K562 (cell line): ENCODE measurements around the gene DDX50. TPM values are rescaled to one million over a fixed set of nuclear protein-coding genes. Genes with fewer than 3 reads are reported as not detected.
A peak's percentile ranks its signal among the peaks of the same experiment; 100 is the strongest.

ENCODE experiments used
- ATAC-seq: fragments of 200-7000 bp; cut with Tn5 transposase; 3 replicates; pipeline ENCODE4 v1.9.1; 2020; ENCODE audit warnings: moderate library complexity
- BruUV-seq: library from RNA; stranded (reverse); fragments of 400-500 nt; replicated peaks from 2 replicates; lab custom pipeline; 2021; lab: Mats Ljungman, UMichigan
- CTCF ChIA-PET: fragments of 300-600 bp; formaldehyde crosslinking; extraction: SDS; loops from one replicate; lab custom pipeline; 2021; ENCODE audit warnings: low intra/inter-chr PET ratio; lab: Yijun Ruan, JAX
- POLR2A ChIA-PET: fragments of 300-600, 350-650 bp; sonication (Branson Sonifier 250); formaldehyde crosslinking; extraction: SDS; loops from one replicate; lab custom pipeline; 2021; ENCODE audit warnings: antibody characterized with exemption, inconsistent platforms; lab: Yijun Ruan, JAX
- DNase-seq, 4 experiments: peaks; one replicate each; pipeline versions ENCODE4 v3.0.0 to v3.0.0-alpha.2; 2011 to 2018; ENCODE audit warnings: low spot score in 3 of 4, mixed read lengths in 3 of 4; ENCODE audit errors: extremely low read depth in 1 of 4
- FAIRE-seq: peaks from 2 replicates; lab custom pipeline; 2011; peaks lifted over from hg19 to GRCh38; lab: Jason Lieb, UNC
- H2AFZ ChIP-seq: 2 replicates; pipeline ENCODE4 v1.6.0; 2011; ENCODE audit warnings: low read depth, low read length, control low read depth, inconsistent platforms
- H3K27ac ChIP-seq: fragments of 200-600 bp; 3 replicates; pipeline ENCODE4 v1.8.0; 2011; ENCODE audit warnings: low read depth, mild to moderate bottlenecking, control low read depth, inconsistent platforms, low read length, moderate library complexity, mixed read lengths; ENCODE audit errors: extremely low read depth
- H3K27me3 ChIP-seq, 2 experiments: fragments of 300-600 bp in 1 of 2; 2 replicates in 1 of 2; 3 replicates in 1 of 2; pipeline versions ENCODE4 v1.6.0 to v1.8.0; 2011; ENCODE audit warnings: inconsistent platforms in 2 of 2, low read length in 2 of 2, mild to moderate bottlenecking in 1 of 2, mixed read lengths in 1 of 2, moderate library complexity in 1 of 2; ENCODE audit not compliant: control insufficient read depth in 2 of 2, insufficient read depth in 2 of 2
- H3K36me3 ChIP-seq: fragments of 300-600 bp; 3 replicates; pipeline ENCODE4 v1.8.0; 2011; ENCODE audit warnings: mild to moderate bottlenecking, low read length, inconsistent platforms; ENCODE audit not compliant: control insufficient read depth, insufficient read depth
- H3K4me1 ChIP-seq, 2 experiments: fragments of 200-600 bp in 1 of 2; replicated peaks in 1 of 2; 2 replicates in 1 of 2; 3 replicates in 1 of 2; pipeline versions ENCODE4 v1.5.1 to v1.8.0; 2011; ENCODE audit warnings: inconsistent platforms in 2 of 2, low read length in 2 of 2, mild to moderate bottlenecking in 1 of 2, mixed read lengths in 1 of 2, moderate library complexity in 1 of 2; ENCODE audit not compliant: control insufficient read depth in 2 of 2, insufficient read depth in 2 of 2
- H3K4me2 ChIP-seq: 2 replicates; pipeline ENCODE4 v1.6.1; 2011; ENCODE audit warnings: low read length, control low read depth, inconsistent platforms, mixed read lengths; ENCODE audit not compliant: insufficient read depth
- H3K4me3 ChIP-seq: fragments of 200-600 bp; sonication (generic), shearing (Covaris generic); 2 replicates; pipeline ENCODE4 v1.5.1; 2016; ENCODE audit warnings: control low read depth, inconsistent platforms
- H3K79me2 ChIP-seq: fragments of 200-600 bp; 3 replicates; pipeline ENCODE4 v1.8.0; 2011; ENCODE audit warnings: low read length, inconsistent platforms; ENCODE audit not compliant: control insufficient read depth, insufficient read depth
- H3K9ac ChIP-seq, 2 experiments: 2 replicates each; pipeline versions ENCODE4 v1.6.0 to v1.6.1; 2011; ENCODE audit warnings: low read depth in 2 of 2, low read length in 2 of 2, control low read depth in 1 of 2, inconsistent platforms in 1 of 2, mild to moderate bottlenecking in 1 of 2, mixed read lengths in 1 of 2; ENCODE audit not compliant: insufficient read depth in 1 of 2
- H3K9me1 ChIP-seq: one replicate; pipeline ENCODE4 v1.6.0; 2011; ENCODE audit warnings: inconsistent platforms, mild to moderate bottlenecking, low read length, moderate library complexity; ENCODE audit not compliant: control insufficient read depth, insufficient read depth
- H3K9me3 ChIP-seq: replicated peaks from 2 replicates; pipeline ENCODE4 v1.5.1; 2011; ENCODE audit warnings: low read depth, low read length, inconsistent platforms; ENCODE audit not compliant: control insufficient read depth, insufficient read depth
- H4K20me1 ChIP-seq: replicated peaks from 2 replicates; pipeline ENCODE4 v1.6.1; 2011; ENCODE audit warnings: low read length, inconsistent platforms, mixed read lengths; ENCODE audit not compliant: control insufficient read depth, insufficient read depth
- DPF2 ChIP-seq: fragments of 450-650 bp; IDR thresholded peaks from 2 replicates; pipeline ENCODE4 v1.6.1; 2016
- ELK3 ChIP-seq: fragments of 450-650 bp; formaldehyde crosslinking; IDR thresholded peaks from 2 replicates; pipeline ENCODE4 v1.4.0; 2020; ENCODE audit warnings: mild to moderate bottlenecking
- GABPA ChIP-seq: fragments of 200-800 bp; sonication (Bioruptor generic); conservative IDR thresholded peaks from 2 replicates; pipeline ENCODE4 v1.6.1; 2016; ENCODE audit warnings: low read depth, missing genetic modification characterization, missing compliant biosample characterization
- GATAD2A ChIP-seq: fragments of 450-650 bp; IDR thresholded peaks from 2 replicates; pipeline ENCODE4 v1.6.1; 2017
- JUN ChIP-seq, 2 experiments: sonication (generic) in 1 of 2; formaldehyde crosslinking in 1 of 2; IDR thresholded peaks; 2 replicates each; pipeline versions ENCODE4 v1.6.1 to v1.8.0; 2012 to 2022; ENCODE audit warnings: borderline replicate concordance in 2 of 2, mild to moderate bottlenecking in 2 of 2, improper control_type of control experiment in 1 of 2, low read depth in 1 of 2, low read length in 1 of 2, missing genetic modification reagents in 1 of 2
- NR1H2 ChIP-seq: sonication (generic); formaldehyde crosslinking; IDR thresholded peaks from 2 replicates; pipeline ENCODE4 v1.4.0; 2020; ENCODE audit warnings: mild to moderate bottlenecking, missing genetic modification reagents
- RBM14 ChIP-seq: fragments of 200-400 bp; formaldehyde crosslinking; IDR thresholded peaks from 2 replicates; pipeline ENCODE4 v1.6.1; 2018; ENCODE audit warnings: low read depth, mild to moderate bottlenecking, low read length, moderate library complexity, borderline replicate concordance; ENCODE audit not compliant: insufficient read depth
- SMARCE1 ChIP-seq: fragments of 450-650 bp; IDR thresholded peaks from 2 replicates; pipeline ENCODE4 v1.7.1; 2016; ENCODE audit warnings: mild to moderate bottlenecking
- TEAD4 ChIP-seq, 2 experiments: sonication (generic) in 1 of 2; formaldehyde crosslinking in 1 of 2; IDR thresholded peaks; 2 replicates each; pipeline versions ENCODE4 v1.6.1 to v1.8.0; 2012 to 2022; ENCODE audit warnings: borderline replicate concordance in 1 of 2, inconsistent platforms in 1 of 2, low read length in 1 of 2, mild to moderate bottlenecking in 1 of 2, missing genetic modification reagents in 1 of 2
- ZC3H8 ChIP-seq: fragments of 450-650 bp; IDR thresholded peaks from 2 replicates; pipeline ENCODE4 v1.6.1; 2017
- ZNF124 ChIP-seq: sonication (generic); formaldehyde crosslinking; IDR thresholded peaks from 2 replicates; pipeline ENCODE4 v1.8.1; 2022; ENCODE audit warnings: missing genetic modification reagents
- ZNF175 ChIP-seq: fragments of 200-800 bp; sonication (Bioruptor generic); IDR thresholded peaks from 2 replicates; pipeline ENCODE4 v1.6.1; 2016; ENCODE audit warnings: low read depth, mild to moderate bottlenecking, missing genetic modification characterization, missing compliant biosample characterization
- ZNF253 ChIP-seq: fragments of 250-450 bp; sonication (Bioruptor Pico); conservative IDR thresholded peaks from 2 replicates; pipeline ENCODE4 v1.6.1; 2021; ENCODE audit warnings: mild to moderate bottlenecking
- ZNF324 ChIP-seq: fragments of 250-450 bp; sonication (Bioruptor Pico); IDR thresholded peaks from 2 replicates; pipeline ENCODE4 v1.4.0; 2020; ENCODE audit warnings: mild to moderate bottlenecking
- WGBS: fragments of 100-300 bp; shearing (Covaris generic); methylation state at CpG from one replicate; pipeline ENCODE4 v1.1.6; 2016; ENCODE audit warnings: low coverage, mixed read lengths; ENCODE audit not compliant: insufficient coverage; ENCODE audit errors: missing lambda C conversion rate; 5-methylcytosine and 5-hydroxymethylcytosine counted together
- in situ Hi-C: fragments of 300-500 bp; cut with MboI; formaldehyde crosslinking; loops from 4 replicates; pipeline ENCODE4 v1.15.0; 2018; ENCODE audit warnings: inconsistent platforms, mixed read lengths
- intact Hi-C: fragments of 100-400 bp; cut with micrococcal nuclease; formaldehyde crosslinking; loops from 2 replicates; pipeline ENCODE4 v1.14.2; 2022
- polyA plus RNA-seq, 8 experiments: library from polyadenylated mRNA; depleted of rRNA in 4 of 8; stranded (reverse) in 5 of 8; unstranded in 3 of 8; fragments of >200 nt; fragmentation: Nextera tagmentation in 2 of 8; fragmentation: Illumina TruSeq in 1 of 8; extraction: Ambion mirVana in 2 of 8; extraction: Trizol in 1 of 8; gene quantifications; 2 replicates each; pipeline versions ENCODE4 v1.2.1 to v1.2.3, GENCODE V29; 2011 to 2014; ENCODE audit warnings: inconsistent platforms in 1 of 8, missing spikeins in 1 of 8
- total RNA-seq, 7 experiments: library from RNA; depleted of rRNA in 6 of 7; stranded (reverse); fragments of >200 nt in 6 of 7; fragmentation: Illumina TruSeq in 2 of 7; extraction: Trizol in 2 of 7; gene quantifications; 2 replicates each; pipeline versions ENCODE4 v1.2.1 to v1.2.3, GENCODE V29; 2011 to 2021; ENCODE audit warnings: low replicate concordance in 1 of 7

DDX50 gene
- total and polyA plus RNA-seq, 9 of the 15 experiments (the other 6 are each of a cell fraction or from before 2014, with no cell fraction given) = 36.7 to 86.8 (median 57.4) TPM

DNA sequence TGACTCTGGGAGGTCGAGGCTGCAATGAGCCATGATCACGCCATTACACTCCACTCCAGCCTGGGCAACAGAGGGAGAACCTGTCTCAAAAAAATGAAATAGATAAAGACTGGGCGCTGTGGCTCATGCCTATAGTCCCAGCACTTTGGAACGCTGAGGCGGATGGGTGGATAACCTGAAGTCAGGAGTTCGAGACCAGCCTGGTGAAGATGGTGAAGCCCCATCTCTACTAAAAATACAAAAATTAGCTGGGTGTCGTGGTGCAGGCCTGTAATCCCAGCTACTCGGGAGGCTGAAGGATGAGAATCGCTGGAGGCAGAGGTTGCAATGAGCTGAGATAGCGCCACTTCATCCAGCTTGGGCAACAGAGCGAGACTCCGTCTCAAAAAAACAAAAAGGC, 53.8 kb downstream of the DDX50 start:
- Histone ChIP-seq H3K4me3 (peak overlapping the region; percentile 93; the same call in 1 of the 2 replicates), H3K4me1 (peaks cover 19 to 22% of the 10 kb centered on the region in 2 experiments; a peak in 4 of 5 replicates), H3K9me1 (no peaks in the 10 kb centered on the region), H3K4me2 (peak overlapping the region; percentile 97), H3K27ac (peak overlapping the region; percentile 95), H3K9ac (peak overlapping the region; percentile 83 to 99)
- ChIA-PET CTCF (interaction anchor here (0.6 to 1.1 kb wide), 2 partner anchors 139 to 402 kb away, joined by 3 to 4 read pairs; no protein-coding TSS in a partner anchor), POLR2A (interaction anchor here (0.6 to 8.6 kb wide), 15 partner anchors 8 to 948 kb away, joined by 3 to 99 read pairs (median 5); partner anchors contain the start of gene DDX50)
- in situ Hi-C loops = no loop called here
- intact Hi-C loops = no loop called here
- WGBS = 64% methylated on average over 12 of the region's 12 CpGs
- TF ChIP-seq GATAD2A (no peak), ZNF175 (0 out of 2 replicates have a peak, but pooled peaks have one; percentile 57), RBM14 (no peak)
- TF ChIP-seq, all 486 proteins: peak for 1
- peak overlapping the region; percentile 66 for H2AFZ ChIP-seq
- DNase-seq = peak in 1 of 4 experiments; percentile 27
- ATAC-seq = no peak
- no TSS peak for BruUV-seq
- H4K20me1 ChIP-seq = peaks cover 17% of the 10 kb centered on the region; the same call in 1 of the 2 replicates
- peaks cover 56% of the 10 kb centered on the region for H3K79me2 ChIP-seq
- peaks cover 38% of the 10 kb centered on the region for H3K36me3 ChIP-seq
- H3K9me3 ChIP-seq = no peaks in the 10 kb centered on the region
- FAIRE-seq = no peak
- H3K27me3 ChIP-seq = no peaks in the 10 kb centered on the region

DNA sequence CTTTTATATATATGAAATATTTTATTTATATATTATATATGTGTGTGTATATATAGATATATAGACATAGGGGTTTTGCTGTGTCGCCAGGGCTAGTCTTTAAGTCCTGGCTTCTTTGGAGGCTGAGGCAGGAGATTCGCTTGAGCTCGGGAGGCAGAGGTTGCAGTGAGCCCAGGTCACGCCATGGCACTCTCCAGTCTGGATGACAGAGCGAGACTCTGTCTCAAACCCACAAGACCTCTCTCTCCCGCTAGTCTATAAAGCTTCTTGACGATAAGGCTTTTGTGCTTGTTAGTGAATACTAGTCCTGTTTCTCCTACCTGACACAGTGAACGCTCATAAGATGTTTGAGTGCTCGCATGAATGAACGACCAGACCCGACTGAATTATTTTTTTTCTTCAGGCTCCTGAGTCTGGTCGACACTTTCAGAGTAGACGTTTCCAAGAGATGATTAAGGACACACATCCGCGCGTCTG, 54.3 kb downstream of the DDX50 start:
- Histone ChIP-seq H3K4me2 (peak overlapping the region; percentile 97), H3K27ac (peak overlapping the region; percentile 95), H3K9me3 (no peaks in the 10 kb centered on the region), H3K9ac (peak overlapping the region; percentile 98 to 99), H3K9me1 (no peaks in the 10 kb centered on the region), H3K79me2 (peaks cover 61% of the 10 kb centered on the region), H3K4me3 (peak overlapping the region; percentile 93), H2AFZ (peak overlapping the region; percentile 93), H3K36me3 (peaks cover 38% of the 10 kb centered on the region), H4K20me1 (peaks cover 21% of the 10 kb centered on the region; the same call in 1 of the 2 replicates), H3K4me1 (peaks cover 22% of the 10 kb centered on the region in 2 experiments; a peak in 4 of 5 replicates), H3K27me3 (no peaks in the 10 kb centered on the region)
- intact Hi-C loops = no loop called here
- FAIRE-seq (no peak), DNase-seq (peak in 2 of 4 experiments; percentile 64 to 75), ATAC-seq (peak; percentile 74)
- POLR2A ChIA-PET = interaction anchor here (0.5 to 8.6 kb wide), 29 partner anchors 9 to 949 kb away, joined by 3 to 99 read pairs (median 4); partner anchors contain the start of genes CCAR1 and DDX50
- WGBS = under 1% methylated on average over 16 of the region's 16 CpGs
- TSS peak; percentile 96 for BruUV-seq
- CTCF ChIA-PET = interaction anchor here (1.1 kb wide), 1 partner anchor 139 kb away, joined by 4 read pairs; no protein-coding TSS in a partner anchor
- in situ Hi-C loops = no loop called here
- TF ChIP-seq DPF2 (0 out of 2 replicates have a peak, but pooled peaks have one; percentile 63), ZNF253 (CRISPR knock-in tag) (no peak), NR1H2 (0 out of 2 replicates have a peak, but pooled peaks have one; percentile 15), ZNF324 (CRISPR knock-in tag) (0 out of 2 replicates have a peak, but pooled peaks have one; percentile 25), ZNF124 (CRISPR knock-in tag) (no peak), TEAD4 (IDR thresholded peaks at IDR 0.05; ENCODE audit: low read length) (0 out of 2 replicates have a peak, but pooled peaks have one; percentile 29), TEAD4 (CRISPR knock-in tag; IDR thresholded peaks at IDR 0.05; ENCODE audit: borderline replicate concordance) (no peak), JUN (IDR thresholded peaks at IDR 0.05; ENCODE audit: borderline replicate concordance, low read depth, low read length) (no peak), JUN (CRISPR knock-in tag; IDR thresholded peaks at IDR 0.05; ENCODE audit: borderline replicate concordance) (peak; percentile 19; the same call in 1 of the 2 replicates), ZC3H8 (no peak), GABPA (no peak), SMARCE1 (peak; percentile 36; the same call in 1 of the 2 replicates), ELK3 (CRISPR knock-in tag) (no peak)
